ENCODE results near the gene CFAP77.
"Not testable (repeated sequence)": the region's sequence is repeated elsewhere in the genome, so short reads cannot be mapped to it uniquely, and the experiment has no call there.

CFAP77 gene

DNA sequence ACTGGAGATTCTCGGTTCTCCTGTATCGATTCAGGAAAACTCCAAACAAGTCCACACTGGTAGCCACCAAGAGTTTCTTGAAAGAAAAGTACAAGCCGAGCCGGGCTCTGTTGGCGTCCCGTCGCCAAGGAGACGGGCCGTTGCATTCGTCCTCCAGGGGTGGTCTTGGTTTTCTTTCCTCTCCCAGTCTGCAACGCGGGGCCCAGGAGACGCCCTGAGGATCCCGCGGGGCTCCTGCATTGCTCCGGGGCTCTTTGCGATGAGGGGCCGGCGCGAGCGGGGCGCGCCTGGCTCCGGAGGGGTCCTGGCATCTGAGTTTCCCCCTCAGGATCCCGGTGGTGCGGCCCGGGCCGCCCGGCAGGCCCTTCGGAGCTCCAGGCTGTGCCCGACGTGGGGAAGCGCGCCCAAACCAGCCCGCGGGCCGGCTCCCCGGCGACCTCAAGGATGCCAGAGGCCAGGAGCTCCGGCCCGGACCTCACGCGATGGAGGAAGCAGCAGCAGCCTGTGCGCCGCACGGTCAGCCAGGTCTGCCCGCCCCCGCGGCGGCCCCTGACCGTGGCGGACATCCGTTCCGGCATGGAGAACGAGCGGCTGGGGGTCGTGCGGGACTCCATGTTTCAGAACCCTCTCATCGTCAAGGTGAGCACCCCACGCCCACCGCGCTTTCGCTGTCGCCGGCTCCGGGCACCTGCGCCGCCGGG, at the start of gene CFAP77:
Gene CFAP77 (plus strand): TSS at position 384 of the 701 bp plus-strand sequence. CDS start 61 bp downstream, at position 445.
- no peak for DNase-seq (ENCODE audit: low read depth)

DNA sequence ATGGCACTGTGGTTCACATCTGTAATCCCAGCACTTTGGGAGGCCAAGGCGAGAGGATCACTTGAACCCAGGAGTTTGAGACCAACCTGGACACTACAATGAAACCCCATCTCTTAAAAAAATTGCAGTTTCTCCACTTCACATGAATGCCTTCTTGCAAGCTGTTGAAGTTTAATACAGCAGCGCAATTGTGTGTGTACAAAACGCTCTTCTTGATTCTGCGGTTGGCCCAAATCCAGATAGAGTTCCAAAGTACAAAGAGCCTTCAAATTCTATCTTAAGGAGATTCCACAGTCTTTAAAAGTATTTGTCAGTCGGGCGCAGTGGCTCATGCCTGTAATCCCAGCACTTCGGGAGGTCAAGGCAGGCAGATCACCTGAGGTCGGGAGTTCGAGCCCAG, 45.9 kb upstream of the CFAP77 start:
- DNase-seq (ENCODE audit: low read depth): no peak

DNA sequence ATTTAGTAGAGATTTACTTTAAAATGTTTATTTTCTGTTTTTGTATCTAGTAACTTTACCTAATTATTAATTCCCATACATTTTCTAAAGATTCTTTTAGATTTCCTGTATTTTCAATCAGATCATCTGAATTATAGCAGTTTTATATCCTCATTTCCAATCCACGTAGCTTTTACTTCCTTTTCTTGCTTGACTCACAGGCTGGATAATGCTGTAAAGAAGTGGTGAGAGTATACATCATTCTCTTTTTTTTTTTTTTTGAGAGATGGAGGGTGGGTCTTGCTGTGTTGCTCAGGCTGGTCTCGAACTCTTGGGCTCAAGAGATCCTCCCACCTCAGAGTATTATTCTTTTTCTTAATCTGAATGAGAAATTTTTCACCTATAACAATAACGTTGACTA, 44.0 kb upstream of the CFAP77 start:
- no peak for DNase-seq (ENCODE audit: low read depth)

DNA sequence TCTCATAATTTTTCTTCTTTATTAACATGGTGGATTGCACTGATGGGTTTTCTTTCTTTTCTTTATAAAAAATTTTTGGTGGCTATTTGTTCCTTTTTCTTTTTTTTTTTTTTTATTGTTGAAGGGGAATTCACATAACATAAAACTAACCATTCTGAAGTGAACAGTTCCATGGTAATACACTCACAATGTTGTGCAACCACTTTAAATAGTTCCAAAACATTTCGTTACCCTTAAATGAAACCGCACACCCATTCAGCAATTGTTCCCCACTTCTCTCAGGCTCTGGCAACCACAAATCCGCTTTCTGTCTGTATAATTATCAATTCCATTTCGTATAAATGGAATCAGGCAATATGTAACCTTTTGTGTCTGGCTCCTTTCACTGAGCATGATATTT, 43.5 kb upstream of the CFAP77 start:
- DNase-seq (ENCODE audit: low read depth): no peak

DNA sequence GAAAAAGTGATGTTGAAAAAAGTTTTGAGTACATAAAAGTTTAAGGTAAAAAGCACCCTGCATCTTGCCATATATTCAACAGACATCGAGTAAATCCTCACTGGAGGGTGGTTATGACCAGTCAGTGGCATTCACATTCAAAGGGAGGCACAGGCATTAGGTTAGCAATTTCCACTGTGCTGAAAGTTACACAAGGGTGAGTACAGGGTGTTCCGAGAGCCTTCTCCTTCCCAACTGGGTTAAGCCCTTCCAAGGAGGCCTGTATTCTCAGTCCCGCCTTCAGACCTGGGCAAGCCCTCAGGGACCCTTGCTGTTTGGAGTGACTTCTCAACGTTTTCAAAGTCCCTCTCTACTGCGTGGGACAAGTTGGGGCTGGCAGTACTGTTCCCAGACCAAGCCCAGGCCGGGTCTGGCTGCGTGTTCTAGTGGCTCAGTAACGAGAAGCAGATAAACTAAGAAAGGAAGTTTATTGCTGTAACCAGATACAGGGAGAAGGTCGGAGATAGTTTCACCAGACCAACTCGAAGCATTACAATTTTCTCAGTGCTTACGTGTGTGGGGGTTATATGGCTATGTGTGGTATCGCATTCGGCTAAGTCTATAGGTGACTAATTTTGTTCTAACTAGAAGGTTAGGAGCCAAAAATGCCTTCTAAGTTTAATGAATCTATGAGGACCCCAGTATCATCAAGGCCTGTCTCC, 42.2 kb upstream of the CFAP77 start:
- no peak for DNase-seq (ENCODE audit: low read depth)

DNA sequence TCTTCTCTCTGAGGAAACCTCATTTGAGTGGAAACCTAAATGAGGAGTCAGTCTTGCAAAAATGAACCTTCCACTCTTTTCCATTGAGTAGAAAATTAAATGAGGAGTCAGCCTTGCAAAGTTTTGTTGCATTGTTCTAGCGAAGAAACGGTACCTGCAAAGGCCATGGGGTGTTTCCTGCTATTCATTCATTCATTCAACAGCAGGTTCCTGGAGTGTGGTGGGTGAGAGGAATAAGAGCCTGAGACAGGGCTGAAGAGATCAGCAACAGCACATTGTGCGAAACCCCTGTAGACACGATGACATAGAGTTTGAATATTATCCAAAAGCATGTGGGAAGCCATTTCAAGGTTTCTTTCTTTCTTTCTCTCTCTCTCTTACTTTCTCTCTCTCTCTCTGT, 40.6 kb upstream of the CFAP77 start:
- DNase-seq (ENCODE audit: low read depth): no peak

DNA sequence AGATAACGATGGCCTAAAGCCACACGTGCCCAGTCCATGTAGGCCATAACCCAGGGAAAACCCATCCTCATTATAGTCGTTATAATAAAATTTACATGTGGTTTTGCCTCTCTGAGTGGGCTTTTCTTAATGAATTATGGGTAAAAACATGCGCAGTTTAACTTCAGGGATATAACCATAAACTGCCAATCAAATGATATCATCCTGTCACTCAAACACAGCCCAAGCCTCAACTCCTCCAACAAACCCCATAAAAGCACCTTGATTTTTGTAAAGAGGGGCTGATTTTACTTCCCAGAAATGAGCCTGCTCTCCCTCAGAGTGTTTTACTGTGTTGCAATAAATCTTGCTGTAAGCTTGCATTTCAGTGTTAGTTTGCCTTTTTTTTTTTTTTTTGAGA, 39.4 kb upstream of the CFAP77 start:
- no peak for DNase-seq (ENCODE audit: low read depth)

DNA sequence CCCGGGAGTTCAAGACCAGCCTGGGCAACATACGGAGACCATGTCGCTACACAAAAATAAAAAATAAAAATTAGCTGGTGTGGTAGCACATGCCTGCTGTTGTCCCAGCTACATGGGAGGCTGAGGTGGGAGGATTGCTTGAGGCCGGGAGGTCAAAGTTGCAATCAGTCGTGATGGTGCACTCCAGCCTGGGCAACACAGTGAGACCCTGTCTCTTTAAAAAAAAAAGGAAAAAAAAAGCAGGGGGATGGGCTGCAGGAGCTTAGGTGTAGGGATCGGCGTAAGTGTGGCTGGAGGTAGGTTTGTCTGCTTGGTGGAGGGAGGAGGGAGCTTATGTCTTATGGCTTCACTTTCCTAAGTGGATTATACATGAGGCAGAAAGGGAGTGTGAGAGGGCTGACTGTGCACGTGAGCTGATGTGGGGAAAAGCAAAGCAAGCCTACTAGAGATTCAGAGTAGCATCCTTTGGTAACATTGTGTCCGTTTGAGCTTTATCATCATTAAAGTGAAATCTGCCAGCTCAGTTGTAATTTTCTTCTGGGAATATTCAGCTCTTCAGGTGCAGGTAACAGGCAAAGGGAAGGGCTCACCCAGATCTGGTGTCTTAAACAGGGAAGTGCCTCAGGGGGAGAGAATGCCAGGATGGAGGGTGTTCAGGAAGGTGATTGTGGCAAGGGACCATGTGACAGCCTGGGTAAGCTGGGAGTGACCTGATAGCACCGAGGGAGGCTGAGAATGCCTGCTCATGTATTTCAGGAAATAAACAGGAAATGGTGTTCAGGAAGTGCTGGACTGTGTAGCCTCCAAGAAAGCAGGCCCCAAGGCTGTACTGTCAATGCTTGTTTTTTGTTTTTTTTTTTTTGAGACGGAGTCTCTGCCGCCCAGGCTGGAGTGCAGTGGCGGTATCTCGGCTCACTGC, 37.6 kb upstream of the CFAP77 start:
- no peak for DNase-seq (ENCODE audit: low read depth)

DNA sequence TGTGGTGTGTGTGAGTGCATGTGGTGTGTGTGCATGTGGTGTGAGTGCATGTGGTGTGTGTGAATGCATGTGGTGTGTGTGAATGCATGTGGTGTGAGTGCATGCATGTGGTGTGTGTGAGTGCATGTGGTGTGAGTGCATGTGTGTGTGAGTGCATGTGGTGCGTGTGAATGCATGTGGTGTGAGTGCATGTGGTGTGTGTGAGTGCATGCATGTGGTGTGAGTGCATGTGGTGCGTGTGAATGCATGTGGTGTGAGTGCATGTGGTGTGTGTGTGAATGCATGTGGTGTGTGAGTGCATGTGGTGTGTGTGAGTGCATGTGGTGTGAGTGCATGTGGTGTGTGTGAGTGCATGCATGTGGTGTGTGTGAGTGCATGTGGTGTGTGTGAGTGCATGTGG, 32.2 kb upstream of the CFAP77 start:
- DNase-seq (ENCODE audit: low read depth): not testable (repeated sequence)

DNA sequence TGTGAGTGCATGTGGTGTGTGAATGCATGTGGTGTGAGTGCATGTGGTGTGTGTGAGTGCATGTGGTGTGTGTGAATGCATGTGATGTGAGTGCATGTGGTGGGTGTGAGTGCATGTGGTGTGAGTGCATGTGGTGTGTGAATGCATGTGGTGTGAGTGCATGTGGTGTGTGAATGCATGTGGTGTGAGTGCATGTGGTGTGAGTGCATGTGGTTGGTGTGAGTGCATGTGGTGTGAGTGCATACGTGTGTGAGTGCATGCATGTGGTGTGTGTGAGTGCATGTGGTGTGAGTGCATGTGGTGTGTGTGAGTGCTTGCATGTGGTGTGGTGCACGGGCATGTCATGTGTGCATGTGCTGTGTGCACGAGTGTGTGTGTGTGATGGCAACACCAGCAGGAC, 31.6 kb upstream of the CFAP77 start:
- not testable (repeated sequence) for DNase-seq (ENCODE audit: low read depth)

DNA sequence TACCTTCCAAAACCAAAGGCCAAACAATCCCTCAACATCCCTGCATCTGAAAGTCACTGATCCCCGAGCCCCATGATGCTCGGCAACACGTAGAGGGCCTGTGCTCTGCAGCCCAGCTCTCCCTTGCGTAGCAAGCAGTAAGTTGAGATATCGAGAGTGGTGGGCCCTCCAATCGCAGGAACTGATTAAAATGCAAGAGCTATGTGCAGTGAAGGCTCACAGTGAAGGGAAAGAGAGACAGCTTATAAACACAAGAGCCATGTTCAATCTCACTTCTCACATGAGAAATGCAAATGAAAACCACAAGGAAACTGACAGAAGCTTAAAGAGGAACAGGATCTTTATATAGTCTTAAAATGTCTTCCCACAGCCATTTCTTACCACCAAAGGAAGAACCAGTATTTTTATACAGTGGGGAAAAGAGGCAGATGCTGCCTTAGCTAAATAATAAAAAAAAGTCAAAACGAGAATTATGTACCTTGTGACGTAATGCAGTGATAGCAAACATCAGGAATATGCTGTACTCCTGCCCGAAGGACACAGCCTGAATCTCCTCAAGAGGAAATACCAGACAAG, 28.0 kb upstream of the CFAP77 start:
- no peak for DNase-seq (ENCODE audit: low read depth)

DNA sequence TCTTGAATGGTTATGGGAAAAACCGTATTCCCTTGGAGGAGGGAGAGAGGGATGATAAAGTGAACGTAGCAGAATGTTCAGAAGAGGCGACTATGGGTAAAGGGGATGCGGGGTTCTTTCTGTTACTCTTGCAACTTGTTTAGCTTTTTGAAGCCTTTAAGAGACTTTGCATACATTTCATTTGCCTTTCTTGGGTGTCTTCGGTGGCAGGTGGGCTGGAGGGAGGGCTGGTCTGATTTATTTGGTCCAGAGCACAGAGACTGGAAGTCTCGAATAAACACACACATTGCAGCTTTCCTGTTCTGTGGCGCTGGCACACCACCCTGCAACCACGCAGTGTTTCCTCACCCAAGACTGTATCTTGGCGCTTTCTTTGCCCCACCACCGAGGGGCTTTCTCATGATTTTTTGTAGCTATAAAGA, 26.5 kb upstream of the CFAP77 start:
- no peak for DNase-seq (ENCODE audit: low read depth)

DNA sequence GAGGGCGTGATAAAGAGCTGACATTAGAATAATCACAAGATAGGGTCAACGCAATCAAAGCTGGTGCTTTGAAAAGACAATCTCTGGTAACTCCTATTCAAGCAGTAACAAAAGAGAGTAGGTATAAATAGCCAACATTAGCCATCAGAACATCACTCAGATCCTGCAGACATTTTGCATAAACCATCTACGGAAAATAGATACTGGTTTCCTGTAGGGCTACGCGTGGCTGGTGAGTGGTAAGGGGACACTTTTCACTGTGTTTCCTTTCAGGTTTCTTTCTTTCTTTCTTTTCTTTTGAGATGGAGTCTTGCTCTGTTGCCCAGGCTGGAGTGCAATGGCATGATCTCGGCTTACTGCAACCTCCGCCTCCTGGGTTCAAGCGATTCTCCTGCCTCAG, 25.6 kb upstream of the CFAP77 start:
- DNase-seq (ENCODE audit: low read depth): no peak

DNA sequence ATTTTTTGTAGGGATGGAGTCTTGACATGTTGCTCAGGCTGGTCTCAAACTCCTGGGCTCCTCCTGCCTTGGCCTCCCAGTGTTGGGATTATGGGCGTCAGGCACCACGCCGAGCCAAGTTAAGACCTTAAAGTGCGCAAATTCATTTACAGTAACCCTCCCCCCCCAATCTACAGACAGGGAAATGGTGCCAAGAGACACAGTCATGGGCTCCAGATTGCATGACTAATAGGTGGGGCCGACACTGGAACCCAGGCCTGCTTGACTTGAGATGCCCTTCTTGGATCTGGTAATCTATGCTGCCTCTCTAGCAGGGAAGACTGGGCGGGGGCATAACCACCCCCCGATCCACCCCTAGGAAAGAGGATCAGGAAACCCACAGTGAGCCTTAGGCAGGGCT, 22.9 kb upstream of the CFAP77 start:
- DNase-seq (ENCODE audit: low read depth): no peak

DNA sequence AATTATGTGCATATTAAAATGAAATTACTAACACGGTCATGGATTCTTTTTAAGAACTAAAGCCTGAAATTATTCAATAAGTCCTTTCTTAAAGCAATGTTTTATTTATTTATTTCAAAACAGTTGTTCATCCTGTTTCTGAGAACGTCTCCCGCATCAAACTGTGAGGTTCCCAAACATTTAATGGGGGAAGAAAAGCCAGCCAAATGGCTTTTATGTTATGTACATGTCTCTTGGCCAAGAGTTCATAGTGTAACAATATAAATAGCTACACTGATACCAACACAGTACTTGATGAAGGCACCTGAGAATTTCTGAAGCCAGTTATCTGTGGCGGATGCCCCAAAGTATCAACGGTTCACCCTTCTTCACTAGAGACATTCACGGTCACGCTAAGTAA, 19.0 kb upstream of the CFAP77 start:
- DNase-seq (ENCODE audit: low read depth): no peak

DNA sequence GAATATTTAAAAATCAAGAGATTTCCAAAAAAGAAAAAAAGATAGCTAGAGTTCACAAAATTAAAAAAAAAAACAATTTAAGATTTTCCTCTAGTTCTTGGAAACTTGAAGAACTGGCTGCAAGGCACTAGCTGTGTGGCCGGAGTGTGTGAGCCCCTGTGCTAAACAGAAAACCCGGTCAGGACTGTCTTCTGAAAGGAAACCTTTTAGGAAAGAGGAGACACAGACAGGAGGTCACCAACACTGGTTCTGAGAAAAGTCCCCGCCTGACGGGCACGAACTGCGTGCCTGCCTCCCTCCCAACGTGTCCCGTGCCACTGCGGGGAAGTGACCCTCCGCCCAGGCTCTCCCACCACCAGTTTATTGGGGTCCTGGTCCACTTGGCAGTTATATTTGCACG, 18.6 kb upstream of the CFAP77 start:
- no peak for DNase-seq (ENCODE audit: low read depth)

DNA sequence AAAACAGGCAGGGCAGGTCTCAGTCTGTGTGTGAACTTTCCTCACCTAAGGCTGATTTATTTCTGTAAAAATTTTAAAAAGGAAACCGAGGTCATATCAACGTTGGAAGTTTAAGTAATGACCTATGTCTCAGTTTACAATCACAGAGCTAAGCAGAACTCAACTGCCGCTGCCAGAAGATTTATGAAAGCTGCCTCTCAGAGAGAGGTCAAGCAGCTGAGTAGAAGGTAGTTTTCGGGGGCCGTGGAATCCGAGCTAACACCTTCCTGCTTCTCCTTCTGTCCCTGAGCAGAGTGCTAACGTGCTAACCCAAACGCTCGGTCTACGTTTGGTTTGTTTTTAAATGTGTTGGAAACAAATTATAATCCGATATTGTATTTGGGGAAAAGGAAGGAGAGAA, 14.5 kb upstream of the CFAP77 start:
- DNase-seq (ENCODE audit: low read depth): no peak

DNA sequence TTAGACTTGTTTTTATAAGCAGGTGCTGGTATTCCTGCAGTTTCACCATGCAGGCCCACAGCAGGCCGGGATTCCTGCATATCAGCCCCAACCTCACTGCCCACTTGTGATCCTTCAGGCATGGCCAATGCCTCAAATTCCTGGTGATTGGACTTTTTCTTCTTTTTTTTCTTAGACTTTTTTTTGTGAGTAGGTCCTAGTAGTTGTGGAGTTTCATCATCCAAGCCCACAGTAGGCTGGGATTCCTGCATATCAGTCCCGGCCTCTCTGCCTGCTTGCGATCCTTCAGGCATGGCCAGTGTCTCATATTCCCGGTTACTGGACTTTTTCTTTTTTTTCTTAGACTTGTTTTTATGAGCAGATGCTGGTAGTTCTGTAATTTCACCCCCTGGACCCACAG, 8.2 kb upstream of the CFAP77 start:
- no peak for DNase-seq (ENCODE audit: low read depth)

DNA sequence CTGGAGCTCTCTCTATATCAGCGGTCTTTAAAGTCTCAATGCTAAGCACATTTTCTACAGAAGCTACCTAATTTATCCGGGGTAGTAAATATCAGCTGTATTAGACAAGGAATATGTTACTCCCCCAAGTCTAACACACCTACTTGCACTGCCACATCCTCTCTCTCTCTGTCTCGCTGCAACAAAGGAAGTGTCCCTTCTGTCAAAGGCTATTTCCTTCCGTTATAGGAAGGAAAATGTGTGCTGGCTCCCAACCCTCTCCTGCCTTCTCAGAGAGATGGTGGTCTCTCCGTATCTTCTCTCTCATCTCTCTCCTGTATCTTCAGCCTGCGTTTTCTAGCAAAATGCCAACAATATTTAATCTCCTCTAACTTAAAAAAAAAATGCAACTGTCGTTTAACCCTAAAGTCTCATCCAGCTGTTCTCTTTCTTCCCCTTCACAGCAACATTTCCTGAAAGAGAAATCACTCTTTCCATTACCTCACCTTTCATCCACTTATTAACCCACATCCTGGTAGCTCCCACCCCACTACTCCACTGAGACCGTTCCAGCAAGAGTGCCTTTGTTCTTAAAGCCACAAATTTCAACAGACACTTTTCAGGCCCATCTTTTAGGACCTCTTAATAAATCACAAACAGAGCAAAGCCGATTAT, 5.7 kb upstream of the CFAP77 start:
- DNase-seq (ENCODE audit: low read depth): peak; percentile 21

DNA sequence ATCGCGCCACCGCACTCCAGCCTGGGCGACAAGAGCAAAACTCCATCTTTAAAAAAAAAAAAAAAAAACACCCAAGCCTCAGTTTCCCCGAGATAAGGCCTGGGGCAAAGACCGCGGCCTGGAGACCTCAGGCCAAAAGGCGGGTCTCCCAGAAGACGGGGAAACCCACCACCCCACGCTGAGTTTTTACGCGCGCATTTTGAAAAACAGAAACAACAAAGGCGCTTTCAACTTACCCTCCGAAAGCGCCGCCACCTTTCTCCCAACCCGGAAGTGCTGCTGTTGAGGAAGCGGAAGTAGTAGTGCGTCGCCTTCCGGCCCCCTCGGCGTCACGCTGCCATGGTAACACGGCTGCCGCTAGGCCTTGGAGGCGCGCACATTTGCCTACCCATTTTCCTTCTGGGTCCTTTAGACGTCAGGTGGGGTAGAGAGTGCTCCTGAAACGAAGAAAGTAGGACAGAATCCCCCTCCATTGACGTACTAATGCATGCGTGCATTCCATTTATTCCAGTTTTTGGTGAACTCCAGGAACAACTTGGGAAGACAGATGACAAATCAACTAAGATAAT, 3.4 kb upstream of the CFAP77 start, which contains the start of gene TTF1:
Gene TTF1 (minus strand): TSS at position 287 of the 569 bp plus-strand sequence. CDS start 4,019 bp downstream, outside the sequence.
- peak; percentile 92 for DNase-seq (ENCODE audit: low read depth)

DNA sequence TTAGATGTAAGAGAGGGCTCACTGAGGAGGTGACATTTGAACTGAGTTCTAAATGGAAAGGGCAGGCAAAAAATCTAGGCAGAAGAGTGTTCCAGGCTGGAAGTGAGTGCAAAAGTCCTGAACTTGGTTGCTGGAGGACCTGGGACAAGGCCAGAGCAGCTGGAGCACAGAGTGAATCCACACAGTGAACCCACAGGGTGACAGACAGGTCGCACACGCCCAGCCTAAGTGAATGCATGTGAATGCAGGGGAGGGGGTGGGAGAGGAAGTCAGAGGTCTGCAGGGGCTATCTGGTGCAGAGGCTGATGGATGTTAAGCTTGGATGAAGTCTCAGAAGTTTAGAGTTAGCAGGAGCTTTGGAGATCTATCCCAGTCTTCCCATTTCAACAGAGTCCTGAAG, 2.8 kb upstream of the CFAP77 start:
- no peak for DNase-seq (ENCODE audit: low read depth)
